ENCODE results near the gene TAF3. TPM values are rescaled to one million over a fixed set of nuclear protein-coding genes. Genes with fewer than 3 reads are reported as not detected.

The TAF3 gene
- total and polyA plus RNA-seq, 2 experiments from 2014 or later = 3.9 to 7.7 TPM

- Histone ChIP-seq H3K27me3 (peaks cover 100% of the 10 kb centered on the region), H3K4me3 (peak overlapping the region; percentile 11), H3K36me3 (no peaks in the 10 kb centered on the region), H3K9me3 (ENCODE audit: low read depth) (no peaks in the 10 kb centered on the region), H3K4me1 (ENCODE audit: low read depth) (no peaks in the 10 kb centered on the region), H3K27ac (no peak overlapping the region)
- no peak for TF ChIP-seq CTCF (IDR thresholded peaks at IDR 0.05; ENCODE audit: low read depth, low read length)
- DNase-seq (ENCODE audit: low read depth in 1 of 2, low spot score in 1 of 2) = no peak
Observed at GRCh38 chr10:8035006-8035640, 216.8 kb downstream of the TAF3 start.

- Histone ChIP-seq H3K4me1 (ENCODE audit: low read depth) (no peaks in the 10 kb centered on the region), H3K36me3 (no peaks in the 10 kb centered on the region), H3K27me3 (peaks cover 100% of the 10 kb centered on the region), H3K27ac (no peak overlapping the region), H3K4me3 (no peak overlapping the region), H3K9me3 (ENCODE audit: low read depth) (no peaks in the 10 kb centered on the region)
- no peak for TF ChIP-seq CTCF (IDR thresholded peaks at IDR 0.05; ENCODE audit: low read depth, low read length)
- DNase-seq (ENCODE audit: low read depth in 1 of 2, low spot score in 1 of 2) = peak in 1 of 2 donors; percentile 6
Observed at GRCh38 chr10:8035641-8036470, 217.6 kb downstream of the TAF3 start.

- Histone ChIP-seq H3K27me3 (peaks cover 100% of the 10 kb centered on the region), H3K36me3 (no peaks in the 10 kb centered on the region), H3K27ac (no peak overlapping the region), H3K4me1 (ENCODE audit: low read depth) (no peaks in the 10 kb centered on the region), H3K9me3 (ENCODE audit: low read depth) (no peaks in the 10 kb centered on the region), H3K4me3 (no peak overlapping the region)
- no peak for TF ChIP-seq CTCF (IDR thresholded peaks at IDR 0.05; ENCODE audit: low read depth, low read length)
- DNase-seq (ENCODE audit: low read depth in 1 of 2, low spot score in 1 of 2) = no peak
Observed at GRCh38 chr10:8036506-8037198, 218.3 kb downstream of the TAF3 start.

GRCh38 chr10:8037199-8037801, 219.0 kb downstream of the TAF3 start:
- Histone ChIP-seq H3K27me3 (peaks cover 100% of the 10 kb centered on the region), H3K9me3 (ENCODE audit: low read depth) (no peaks in the 10 kb centered on the region), H3K27ac (no peak overlapping the region), H3K4me3 (no peak overlapping the region), H3K36me3 (no peaks in the 10 kb centered on the region), H3K4me1 (ENCODE audit: low read depth) (no peaks in the 10 kb centered on the region)
- no peak for TF ChIP-seq CTCF (IDR thresholded peaks at IDR 0.05; ENCODE audit: low read depth, low read length)
- DNase-seq (ENCODE audit: low read depth in 1 of 2, low spot score in 1 of 2) = peak in 1 of 2 donors; percentile 9

Measured in cardiac muscle cell (in vitro differentiated cells and primary cell).